GM10266 (cell line): ENCODE data around the gene BCO1.
A peak's percentile ranks its signal among the peaks of the same experiment; 100 is the strongest.

Source experiments
- DNase-seq: peaks from one replicate; pipeline ENCODE4 v3.0.0; 2012; ENCODE audit errors: extremely low spot score
- CTCF ChIP-seq: IDR thresholded peaks from 2 replicates; pipeline ENCODE4 v1.5.1; 2012; ENCODE audit warnings: mild to moderate bottlenecking, low read depth; ENCODE audit not compliant: control insufficient read depth, insufficient read depth; ENCODE audit errors: missing control alignments

BCO1 gene

GRCh38 chr16:81251871-81252270, 13.4 kb downstream of the BCO1 start:
- no peak for DNase-seq
- TF ChIP-seq CTCF, result no peak

GRCh38 chr16:81253141-81253540, 14.7 kb downstream of the BCO1 start:
- DNase-seq, result no peak
- TF ChIP-seq CTCF, result no peak

GRCh38 chr16:81254922-81255526, 16.5 kb downstream of the BCO1 start:
- TF ChIP-seq CTCF, result no peak
- no peak for DNase-seq

GRCh38 chr16:81259916-81260315, 21.4 kb downstream of the BCO1 start:
- no peak for DNase-seq
- no peak for TF ChIP-seq CTCF

GRCh38 chr16:81261049-81261648, 22.7 kb downstream of the BCO1 start:
- peak; percentile 38 for DNase-seq
- TF ChIP-seq CTCF, result peak; percentile 63

- DNase-seq, result no peak
- TF ChIP-seq CTCF, result no peak
Measured at GRCh38 chr16:81263470-81264220, 25.2 kb downstream of the BCO1 start.

- no peak for TF ChIP-seq CTCF
- DNase-seq, result no peak
Measured at GRCh38 chr16:81264386-81264785, 25.9 kb downstream of the BCO1 start.
